Left cardiac atrium (tissue), 4 donors: ENCODE measurements around the gene DACH1. TPM values are rescaled to one million over a fixed set of nuclear protein-coding genes. Genes with fewer than 3 reads are reported as not detected.
A peak's percentile ranks its signal among the peaks of the same experiment; 100 is the strongest.

Experiments used
- ATAC-seq, 2 donors: fragments of 200-7000 bp; cut with Tn5 transposase; one replicate each; pipeline ENCODE4 v1.9.1; 2020; ENCODE audit warnings: mild to moderate bottlenecking in 2 of 2, moderate library complexity in 2 of 2
- DNase-seq: peaks from one replicate; pipeline ENCODE4 v3.0.0-alpha.2; 2020
- intact Hi-C, 2 donors: fragments of 100-400 bp; cut with DNase I; formaldehyde crosslinking; loops; one replicate each; pipeline versions ENCODE4 v1.14.1 to v1.15.1; 2022 to 2023
- total RNA-seq, 2 donors: library from RNA; stranded (reverse); fragmentation: NEBNext Ultra II Directional; extraction: Animal tissue kit (Norgen Biotek cat#: 25700); gene quantifications; one replicate each; pipeline ENCODE4 v1.2.1, GENCODE V29; 2021
- donor health status: DM: no; HTN: yes; CAD: no.
- donor health status: DM: no; HTN: yes; CAD: no; lungs with severe emphysema.
- donor health status: DM: yes; HTN: yes; CAD: no.
- donor health status: Dilated cardiomyopathy.

The DACH1 gene
- total RNA-seq, 2 donors from 2014 or later = 1.7 to 3.1 TPM

GRCh38 chr13:71730267-71730666 lies 136.7 kb downstream of the DACH1 start:
- DNase-seq = no peak
- no peak for ATAC-seq
- intact Hi-C loops = no loop called here

GRCh38 chr13:71729441-71729840 lies 137.6 kb downstream of the DACH1 start:
- intact Hi-C loops = no loop called here
- ATAC-seq (no peak), DNase-seq (no peak)

GRCh38 chr13:71727662-71728061 lies 139.3 kb downstream of the DACH1 start:
- no peak for ATAC-seq
- intact Hi-C loops = no loop called here
- no peak for DNase-seq

- intact Hi-C loops = no loop called here
- ATAC-seq = no peak
- DNase-seq = no peak
These were observed 140.0 kb downstream of the DACH1 start for GRCh38 chr13:71727042-71727441.

- intact Hi-C loops = no loop called here
- no peak for ATAC-seq
- no peak for DNase-seq
These were observed 144.8 kb downstream of the DACH1 start for GRCh38 chr13:71722206-71722605.

- ATAC-seq (no peak), DNase-seq (no peak)
- intact Hi-C loops = no loop called here
These were observed 145.9 kb downstream of the DACH1 start for GRCh38 chr13:71721104-71721503.

- DNase-seq (no peak), ATAC-seq (no peak)
- intact Hi-C loops = no loop called here
These were observed 148.1 kb downstream of the DACH1 start for GRCh38 chr13:71718931-71719330.

GRCh38 chr13:71714802-71715375 lies 152.1 kb downstream of the DACH1 start:
- no peak for ATAC-seq
- no peak for DNase-seq
- intact Hi-C loops = no loop called here

GRCh38 chr13:71712988-71713653 lies 153.9 kb downstream of the DACH1 start:
- DNase-seq (no peak), ATAC-seq (peak in 1 of 2 donors; percentile 40)
- intact Hi-C loops = no loop called here

- DNase-seq (no peak), ATAC-seq (no peak)
- intact Hi-C loops = no loop called here
These were observed 162.3 kb downstream of the DACH1 start for GRCh38 chr13:71704656-71705055.

GRCh38 chr13:71703138-71703537 lies 163.9 kb downstream of the DACH1 start:
- intact Hi-C loops = no loop called here
- no peak for ATAC-seq
- DNase-seq = no peak

- no peak for ATAC-seq
- intact Hi-C loops = no loop called here
- DNase-seq = no peak
These were observed 164.8 kb downstream of the DACH1 start for GRCh38 chr13:71702253-71702652.

- intact Hi-C loops = no loop called here
- ATAC-seq (no peak), DNase-seq (no peak)
These were observed 165.3 kb downstream of the DACH1 start for GRCh38 chr13:71701741-71702140.

- intact Hi-C loops = no loop called here
These were observed 167.7 kb downstream of the DACH1 start for GRCh38 chr13:71699342-71699741.

GRCh38 chr13:71695662-71696061 lies 171.3 kb downstream of the DACH1 start:
- no peak for DNase-seq
- intact Hi-C loops = no loop called here
- ATAC-seq = no peak

More at GRCh38 chr13:71699342-71699741, 167.7 kb downstream of the DACH1 start:
- ATAC-seq (no peak), DNase-seq (no peak)

GRCh38 chr13:71685072-71685471 lies 181.9 kb downstream of the DACH1 start:
- no peak for DNase-seq
- no peak for ATAC-seq
- intact Hi-C loops = no loop called here

- intact Hi-C loops = no loop called here
- DNase-seq = no peak
- ATAC-seq = no peak
These were observed 184.9 kb downstream of the DACH1 start for GRCh38 chr13:71681901-71682613.

GRCh38 chr13:71677124-71677523 lies 189.9 kb downstream of the DACH1 start:
- no peak for DNase-seq
- intact Hi-C loops = no loop called here
- no peak for ATAC-seq

- no peak for ATAC-seq
- intact Hi-C loops = no loop called here
- no peak for DNase-seq
These were observed 194.5 kb downstream of the DACH1 start for GRCh38 chr13:71672512-71672911.

GRCh38 chr13:71663431-71663830 lies 203.6 kb downstream of the DACH1 start:
- no peak for ATAC-seq
- DNase-seq = no peak
- intact Hi-C loops = no loop called here

- intact Hi-C loops = no loop called here
- DNase-seq (no peak), ATAC-seq (peak in 1 of 2 donors; percentile 38)
These were observed 205.1 kb downstream of the DACH1 start for GRCh38 chr13:71661921-71662320.
